Ishikawa (cell line): ENCODE measurements around the gene TFAP2C.

ENCODE experiments used
- CEBPB ChIP-seq: IDR thresholded peaks from 2 replicates; pipeline ENCODE4 v1.6.1; 2012
- CREB1 ChIP-seq: IDR thresholded peaks from 2 replicates; pipeline ENCODE4 v1.6.1; 2012; ENCODE audit warnings: low read depth
- EGR1 ChIP-seq: IDR thresholded peaks from 2 replicates; pipeline ENCODE4 v1.6.1; 2012
- EP300 ChIP-seq: IDR thresholded peaks from 2 replicates; pipeline ENCODE4 v1.6.1; 2012; ENCODE audit warnings: borderline replicate concordance
- FOXM1 ChIP-seq: IDR thresholded peaks from 2 replicates; pipeline ENCODE4 v1.6.1; 2012; ENCODE audit warnings: low read depth, borderline replicate concordance
- NFIC ChIP-seq: IDR thresholded peaks from 2 replicates; pipeline ENCODE4 v1.6.1; 2012
- RAD21 ChIP-seq: IDR thresholded peaks from 2 replicates; pipeline ENCODE4 v1.6.1; 2012; ENCODE audit warnings: low read depth
- REST ChIP-seq: IDR thresholded peaks from 2 replicates; pipeline ENCODE4 v1.6.1; 2012; ENCODE audit warnings: low read depth, mild to moderate bottlenecking
- TAF1 ChIP-seq: IDR thresholded peaks from 2 replicates; pipeline ENCODE4 v1.6.1; 2012; ENCODE audit warnings: low read depth, mild to moderate bottlenecking
- TCF12 ChIP-seq: IDR thresholded peaks from 2 replicates; pipeline ENCODE4 v1.6.1; 2012; ENCODE audit warnings: low read depth
- TEAD4 ChIP-seq: IDR thresholded peaks from 2 replicates; pipeline ENCODE4 v1.6.1; 2012
- USF1 ChIP-seq: IDR thresholded peaks from 2 replicates; pipeline ENCODE4 v1.6.1; 2012
- YY1 ChIP-seq: IDR thresholded peaks from 2 replicates; pipeline ENCODE4 v1.6.1; 2012; ENCODE audit warnings: low read depth
- ZBTB7A ChIP-seq: IDR thresholded peaks from 2 replicates; pipeline ENCODE4 v1.6.1; 2012; ENCODE audit warnings: low read depth
- TF ChIP-seq, protein P1 (sequence below): IDR thresholded peaks from 2 replicates; pipeline ENCODE4 v1.6.1; 2012

The TFAP2C gene

DNA sequence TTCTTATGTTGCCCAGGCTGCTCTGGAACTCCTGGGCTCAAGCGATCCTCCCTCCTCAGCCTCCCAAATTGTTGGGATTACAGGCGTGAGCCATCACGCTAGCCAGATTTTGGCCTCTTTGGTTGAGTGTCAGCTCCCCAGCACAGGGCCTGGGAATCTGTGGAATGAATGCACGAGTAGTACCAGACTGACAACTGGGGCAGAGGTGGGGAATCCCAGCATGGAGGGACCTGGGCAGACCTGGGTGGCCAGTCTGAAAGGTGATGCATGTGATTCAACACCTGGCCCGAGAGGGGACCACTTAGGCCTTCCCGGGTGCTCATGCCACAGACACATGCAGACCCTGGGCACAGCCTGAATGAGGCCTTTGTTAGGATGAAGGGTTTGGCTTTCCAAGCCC is 19.0 kb upstream of the TFAP2C start:
- TF ChIP-seq NFIC (no peak), CEBPB (no peak), USF1 (no peak), ZBTB7A (no peak), FOXM1 (no peak), RAD21 (no peak), TCF12 (no peak), EP300 (no peak), YY1 (no peak), REST (no peak), TEAD4 (no peak), TAF1 (no peak), EGR1 (no peak), CREB1 (no peak)
- TF ChIP-seq, protein P1, sequence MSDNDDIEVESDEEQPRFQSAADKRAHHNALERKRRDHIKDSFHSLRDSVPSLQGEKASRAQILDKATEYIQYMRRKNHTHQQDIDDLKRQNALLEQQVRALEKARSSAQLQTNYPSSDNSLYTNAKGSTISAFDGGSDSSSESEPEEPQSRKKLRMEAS = no peak

GRCh38 chr20:56614196-56614595 is 14.9 kb upstream of the TFAP2C start:
- no peak for TF ChIP-seq TCF12
- no peak for TF ChIP-seq EGR1
- TF ChIP-seq USF1 = no peak
- no peak for TF ChIP-seq RAD21

- no peak for TF ChIP-seq RAD21
- no peak for TF ChIP-seq ZBTB7A
- TF ChIP-seq, protein P1 = no peak
- no peak for TF ChIP-seq TEAD4
- no peak for TF ChIP-seq CEBPB
- no peak for TF ChIP-seq NFIC
- TF ChIP-seq EGR1 = no peak
- no peak for TF ChIP-seq REST
- no peak for TF ChIP-seq YY1
- TF ChIP-seq EP300 = no peak
- TF ChIP-seq TCF12 = no peak
- TF ChIP-seq TAF1 = no peak
- TF ChIP-seq CREB1 = no peak
- no peak for TF ChIP-seq FOXM1
- no peak for TF ChIP-seq USF1
Measured at GRCh38 chr20:56616716-56617115, 12.4 kb upstream of the TFAP2C start.

DNA sequence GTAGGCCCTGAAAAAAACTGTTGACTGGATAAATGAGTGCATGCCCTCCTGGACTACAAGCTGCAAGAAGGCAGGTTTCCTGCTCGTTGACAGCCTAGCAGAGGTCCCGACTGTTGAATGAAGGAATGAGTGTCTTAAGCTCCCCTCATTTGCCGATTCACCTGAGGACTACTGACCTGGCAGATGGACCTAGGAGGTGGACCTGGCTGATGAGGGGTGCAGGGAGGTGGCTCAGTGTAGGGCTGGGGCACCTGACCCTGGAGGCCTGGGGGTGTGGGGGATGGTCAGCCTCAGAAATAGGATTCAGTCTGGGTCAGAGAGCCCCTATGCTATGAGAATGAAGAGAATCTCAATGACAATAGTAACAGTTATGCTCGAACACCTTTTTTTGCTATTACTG is 11.6 kb upstream of the TFAP2C start:
- TF ChIP-seq CEBPB = no peak
- no peak for TF ChIP-seq TEAD4
- TF ChIP-seq TAF1 = no peak
- no peak for TF ChIP-seq ZBTB7A
- no peak for TF ChIP-seq TCF12
- TF ChIP-seq EP300 = no peak
- TF ChIP-seq CREB1 = no peak
- no peak for TF ChIP-seq FOXM1
- no peak for TF ChIP-seq USF1
- TF ChIP-seq EGR1 = no peak
- no peak for TF ChIP-seq YY1
- TF ChIP-seq REST = no peak
- TF ChIP-seq, protein P1 = no peak
- TF ChIP-seq NFIC = no peak
- TF ChIP-seq RAD21 = no peak
